Astrocyte of the cerebellum (primary cell): ENCODE measurements around the gene BEND5.

Experiments used
- DNase-seq: peaks from one replicate; pipeline ENCODE4 v3.0.0-alpha.2; 2011; ENCODE audit warnings: low read depth
- H3K4me3 ChIP-seq: 2 replicates; pipeline ENCODE4 v1.5.1; 2011; ENCODE audit warnings: mild to moderate bottlenecking, low read depth, low read length, moderate library complexity
- in situ Hi-C: cut with HindIII; loops from 2 replicates; pipeline ENCODE4 v1.10.0; 2017; ENCODE audit warnings: low sequenced_read_pairs
- TF ChIP-seq, protein P1 (sequence below): IDR thresholded peaks from 2 replicates; pipeline ENCODE4 v1.5.1; 2012; ENCODE audit warnings: low read length, low read depth, moderate library complexity, mild to moderate bottlenecking; ENCODE audit errors: missing control alignments

BEND5 gene

DNA sequence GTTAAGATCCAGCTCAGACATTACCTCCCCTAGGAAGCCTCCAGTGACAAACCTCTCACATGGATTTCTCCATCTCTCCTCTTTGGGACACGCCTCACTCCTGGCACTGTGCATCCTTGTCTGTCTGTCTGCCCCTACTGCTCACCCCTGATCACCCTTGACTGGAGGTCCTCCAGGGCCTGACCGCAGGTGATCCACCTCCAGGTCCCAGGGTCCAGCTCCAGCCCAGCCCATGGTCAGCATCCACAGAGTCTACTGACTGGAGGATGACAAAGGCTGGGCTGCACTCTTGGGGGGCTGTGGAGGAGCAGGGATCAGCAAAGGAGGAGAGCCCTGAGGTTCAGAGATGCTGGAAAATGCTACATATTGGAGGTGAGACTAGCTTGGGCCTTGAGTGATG is 65.8 kb downstream of the BEND5 start:
- in situ Hi-C loops, result no loop called here

DNA sequence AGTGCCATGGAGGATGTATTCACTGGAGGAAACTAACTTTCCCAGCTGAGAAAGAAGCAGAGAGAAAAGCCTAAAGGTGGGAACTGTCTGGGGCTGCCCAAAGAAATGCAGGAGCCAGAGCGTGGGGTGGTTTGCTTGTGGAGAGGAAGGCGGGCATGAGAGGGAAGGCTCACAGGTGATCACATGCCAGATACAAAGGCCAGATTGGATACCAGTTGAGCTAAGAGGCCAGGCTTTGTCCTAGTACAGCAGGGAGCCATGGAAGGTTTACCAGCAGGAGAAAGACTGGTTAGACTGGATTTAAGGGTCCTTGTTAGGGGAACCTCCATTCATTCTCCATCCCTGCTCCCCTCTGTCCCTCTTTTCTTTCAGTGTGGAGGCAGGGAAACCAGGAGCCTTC is 66.4 kb downstream of the BEND5 start:
- TF ChIP-seq, protein P1, sequence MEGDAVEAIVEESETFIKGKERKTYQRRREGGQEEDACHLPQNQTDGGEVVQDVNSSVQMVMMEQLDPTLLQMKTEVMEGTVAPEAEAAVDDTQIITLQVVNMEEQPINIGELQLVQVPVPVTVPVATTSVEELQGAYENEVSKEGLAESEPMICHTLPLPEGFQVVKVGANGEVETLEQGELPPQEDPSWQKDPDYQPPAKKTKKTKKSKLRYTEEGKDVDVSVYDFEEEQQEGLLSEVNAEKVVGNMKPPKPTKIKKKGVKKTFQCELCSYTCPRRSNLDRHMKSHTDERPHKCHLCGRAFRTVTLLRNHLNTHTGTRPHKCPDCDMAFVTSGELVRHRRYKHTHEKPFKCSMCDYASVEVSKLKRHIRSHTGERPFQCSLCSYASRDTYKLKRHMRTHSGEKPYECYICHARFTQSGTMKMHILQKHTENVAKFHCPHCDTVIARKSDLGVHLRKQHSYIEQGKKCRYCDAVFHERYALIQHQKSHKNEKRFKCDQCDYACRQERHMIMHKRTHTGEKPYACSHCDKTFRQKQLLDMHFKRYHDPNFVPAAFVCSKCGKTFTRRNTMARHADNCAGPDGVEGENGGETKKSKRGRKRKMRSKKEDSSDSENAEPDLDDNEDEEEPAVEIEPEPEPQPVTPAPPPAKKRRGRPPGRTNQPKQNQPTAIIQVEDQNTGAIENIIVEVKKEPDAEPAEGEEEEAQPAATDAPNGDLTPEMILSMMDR, result no peak
- in situ Hi-C loops, result no loop called here
- no peak for DNase-seq
- no peak overlapping the region for H3K4me3 ChIP-seq

More for the DNA sequence above, 65.8 kb downstream of the BEND5 start:
- H3K4me3 ChIP-seq, result no peak overlapping the region
- no peak for DNase-seq
- TF ChIP-seq, protein P1, result no peak

- TF ChIP-seq, protein P1, result no peak
- in situ Hi-C loops, result no loop called here
- no peak overlapping the region for H3K4me3 ChIP-seq
- DNase-seq, result no peak
Measured at GRCh38 chr1:48704736-48705135, 72.0 kb downstream of the BEND5 start.

DNA sequence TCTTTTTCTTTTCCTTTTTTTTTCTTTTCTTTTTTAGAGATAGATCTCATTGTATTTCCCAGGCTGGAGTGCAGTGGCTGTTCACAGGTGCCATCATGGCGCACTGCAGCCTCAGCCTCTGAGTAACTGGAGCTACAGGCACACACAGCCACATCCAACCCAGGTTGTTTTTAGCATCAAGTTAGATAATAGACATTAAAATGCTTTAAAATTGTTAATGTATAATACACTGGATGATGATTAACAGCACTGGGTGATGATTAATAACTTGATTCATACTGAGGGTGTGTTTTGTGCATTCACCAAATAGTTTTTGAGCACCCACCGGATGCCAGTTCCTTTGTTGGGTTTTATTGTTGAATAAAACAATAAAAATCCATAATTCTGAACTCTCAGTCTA is 75.2 kb downstream of the BEND5 start:
- in situ Hi-C loops, result no loop called here
- H3K4me3 ChIP-seq, result no peak overlapping the region
- TF ChIP-seq, protein P1, result no peak
- DNase-seq, result no peak

GRCh38 chr1:48697066-48697707 is 79.5 kb downstream of the BEND5 start:
- in situ Hi-C loops, result loop anchor here (5.0 kb wide), 1 partner anchor 95 kb away; no protein-coding TSS in a partner anchor
- no peak overlapping the region for H3K4me3 ChIP-seq
- TF ChIP-seq, protein P1, result peak; percentile 96
- no peak for DNase-seq

DNA sequence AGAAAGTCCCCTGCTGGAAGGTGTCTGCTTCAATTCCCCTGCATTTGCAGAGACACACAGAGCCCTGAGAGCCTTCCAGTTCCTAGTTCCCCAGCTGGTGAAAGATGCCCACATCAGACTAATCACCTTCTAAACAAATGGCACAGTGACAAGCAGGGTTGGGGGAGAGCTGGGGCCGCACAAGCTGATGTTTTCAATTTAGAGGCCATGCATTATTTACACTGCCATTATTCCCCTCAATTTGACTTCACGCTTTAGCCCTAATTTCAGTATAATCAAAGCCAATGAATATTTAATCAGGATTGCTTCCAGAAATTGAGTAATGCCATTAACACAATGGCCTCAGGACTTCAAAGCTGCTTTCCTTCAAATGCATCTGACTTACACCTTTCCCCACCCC is 81.5 kb downstream of the BEND5 start:
- no peak for DNase-seq
- in situ Hi-C loops, result loop anchor here (5.0 kb wide), 1 partner anchor 97 kb away; no protein-coding TSS in a partner anchor
- TF ChIP-seq, protein P1, result no peak
- H3K4me3 ChIP-seq, result no peak overlapping the region
